ENCODE data around the gene FZD8. TPM values are rescaled to one million over a fixed set of nuclear protein-coding genes. Genes with fewer than 3 reads are reported as not detected.

Gene FZD8
- total and polyA plus RNA-seq, 2 of the 4 experiments (the other 2 are of a cell fraction), result 3.6 to 3.9 TPM

DNA sequence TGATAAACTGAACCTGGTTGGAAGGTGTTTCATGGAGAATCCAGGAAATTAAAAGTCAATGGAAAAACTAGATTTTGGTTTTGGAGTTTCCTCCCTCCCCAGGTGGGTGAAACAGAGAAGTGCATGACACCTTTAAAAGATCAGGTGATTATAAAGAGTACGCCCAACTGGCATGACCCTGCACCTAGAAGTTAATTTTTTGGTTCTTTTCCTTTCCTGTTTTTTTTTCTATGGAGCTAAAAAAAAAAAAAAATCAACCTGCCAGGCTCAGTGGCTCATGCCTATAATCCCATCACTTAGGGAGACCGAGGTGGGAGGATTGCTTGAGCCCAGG lies 29.0 kb downstream of the FZD8 start:
- no peak overlapping the region for H3K27ac ChIP-seq (ENCODE audit: insufficient read depth, low read length)
- no peak for ATAC-seq (ENCODE audit: low read depth)
- dilution Hi-C loops (cut with HindIII; ENCODE audit: low sequenced_read_pairs, unreplicated experiment), result no loop called here

More for the DNA sequence above, 29.0 kb downstream of the FZD8 start:
- Histone ChIP-seq H2AK9ac (replicated peaks; ENCODE audit: low read depth, low read length, poor library complexity) (no peak overlapping the region), H2BK120ac (ENCODE audit: low read depth, low read length) (no peak overlapping the region), H3K27me3 (ENCODE audit: control insufficient read depth, insufficient read depth, low read length) (peaks cover 23% of the 10 kb centered on the region), H3K56ac (ENCODE audit: extremely low read depth, insufficient read depth, low read length) (no peak overlapping the region), H3K9me3 (ENCODE audit: control insufficient read depth, insufficient read depth, low read length) (0 out of 2 replicates have a peak, but pooled peaks cover 2% of the 10 kb centered on the region), H4K91ac (ENCODE audit: insufficient read depth, low read depth, low read length) (no peak overlapping the region), H3K4me3 (ENCODE audit: insufficient read depth, low read depth, low read length) (no peak overlapping the region), H2BK15ac (ENCODE audit: low read depth, low read length) (no peak overlapping the region), H3K18ac (ENCODE audit: low read depth, low read length) (no peak overlapping the region), H2AFZ (replicated peaks; ENCODE audit: low read length, poor library complexity) (no peak overlapping the region), H2BK20ac (ENCODE audit: low read depth, low read length) (no peak overlapping the region), H3K9ac (ENCODE audit: low read depth, low read length) (no peak overlapping the region), H3K4me2 (ENCODE audit: low read depth, low read length) (no peak overlapping the region), H3K36me3 (ENCODE audit: control insufficient read depth, insufficient read depth, low read length) (no peaks in the 10 kb centered on the region), H3K9me1 (ENCODE audit: insufficient read depth, low read length) (no peaks in the 10 kb centered on the region), H3K4me1 (ENCODE audit: control insufficient read depth, insufficient read depth, low read length) (0 out of 2 replicates have a peak, but pooled peaks cover 1% of the 10 kb centered on the region), H3K23ac (ENCODE audit: low read depth, low read length) (no peak overlapping the region), H2AK5ac (ENCODE audit: low read depth, low read length) (no peak overlapping the region), H4K20me1 (ENCODE audit: insufficient read depth, low read length) (no peaks in the 10 kb centered on the region), H4K8ac (ENCODE audit: low read depth in 2 of 2, low read length in 2 of 2) (no peak overlapping the region), H3K79me1 (ENCODE audit: low read depth in 1 of 2, low read length in 2 of 2) (no peaks in the 10 kb centered on the region), H4K5ac (ENCODE audit: low read depth, low read length) (no peak overlapping the region), H2BK5ac (ENCODE audit: low read depth, low read length, poor library complexity, severe bottlenecking) (no peak overlapping the region), H3K14ac (replicated peaks; ENCODE audit: low read depth, low read length) (no peak overlapping the region), H3K4ac (ENCODE audit: low read depth, low read length) (no peak overlapping the region)
- ChIA-PET POLR2A (ENCODE audit: unreplicated experiment) (no interaction called here), CTCF (interaction anchor here (0.7 to 2.2 kb wide), 4 partner anchors 22 to 1166 kb away, joined by 3 to 9 read pairs (median 4); no protein-coding TSS in a partner anchor)
- WGBS, 2 experiments (ENCODE audit: extremely low coverage in 2 of 2, insufficient read length in 1 of 2), result no CpG with 5 or more reads among the region's 2 CpGs
- no peak for DNase-seq
- BruUV-seq (replicated peaks), result no TSS peak
- TF ChIP-seq BHLHE40 (IDR thresholded peaks at IDR 0.05; ENCODE audit: low read depth, low read length) (no peak), MXI1 (IDR thresholded peaks at IDR 0.05; ENCODE audit: borderline replicate concordance, low read depth, low read length) (no peak), RAD21 (IDR thresholded peaks at IDR 0.05; ENCODE audit: low read length) (no peak)
- TF ChIP-seq, protein P1, sequence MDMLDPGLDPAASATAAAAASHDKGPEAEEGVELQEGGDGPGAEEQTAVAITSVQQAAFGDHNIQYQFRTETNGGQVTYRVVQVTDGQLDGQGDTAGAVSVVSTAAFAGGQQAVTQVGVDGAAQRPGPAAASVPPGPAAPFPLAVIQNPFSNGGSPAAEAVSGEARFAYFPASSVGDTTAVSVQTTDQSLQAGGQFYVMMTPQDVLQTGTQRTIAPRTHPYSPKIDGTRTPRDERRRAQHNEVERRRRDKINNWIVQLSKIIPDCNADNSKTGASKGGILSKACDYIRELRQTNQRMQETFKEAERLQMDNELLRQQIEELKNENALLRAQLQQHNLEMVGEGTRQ (IDR thresholded peaks at IDR 0.05; ENCODE audit: low read depth, low read length), result no peak
- intact Hi-C loops (cut with micrococcal nuclease) (loop anchor here (5.0 kb wide), 1 partner anchor 1264 kb away; no protein-coding TSS in a partner anchor), in situ Hi-C loops (cut with MboI; ENCODE audit: low sequenced_read_pairs) (no loop called here)
